ENCODE data around the gene RERE. TPM values are rescaled to one million over a fixed set of nuclear protein-coding genes. Genes with fewer than 3 reads are reported as not detected.

The RERE gene
- total RNA-seq, 4 donors from 2014 or later: 51.2 to 1,226 (median 253) TPM

GRCh38 chr1:8374356-8374755 lies 443.1 kb downstream of the RERE start:
- intact Hi-C loops (cut with DNase I; ENCODE audit: low total_unique reads): loop anchor here (10.0 kb wide), 1 partner anchor 50 kb away; no protein-coding TSS in a partner anchor
- peak overlapping the region in 1 of 2 donors; percentile 9 for H3K4me3 ChIP-seq
- TF ChIP-seq POLR2A (IDR thresholded peaks at IDR 0.05) (no peak), CTCF (IDR thresholded peaks at IDR 0.05) (no peak)
- peak in 1 of 2 donors; percentile 35 for DNase-seq
- H3K4me1 ChIP-seq: peaks cover 20 to 38% of the 10 kb centered on the region in 2 donors
- no peaks in the 10 kb centered on the region for H3K36me3 ChIP-seq
- peak overlapping the region; percentile 85 to 92 for H3K27ac ChIP-seq
- no peaks in the 10 kb centered on the region for H3K27me3 ChIP-seq
- H3K9me3 ChIP-seq: no peaks in the 10 kb centered on the region

GRCh38 chr1:8373581-8374241 lies 443.7 kb downstream of the RERE start:
- Histone ChIP-seq H3K4me1 (peaks cover 23 to 32% of the 10 kb centered on the region in 2 donors), H3K36me3 (no peaks in the 10 kb centered on the region), H3K4me3 (peak overlapping the region in 1 of 2 donors; percentile 9), H3K27ac (peak overlapping the region; percentile 85 to 92), H3K9me3 (no peaks in the 10 kb centered on the region), H3K27me3 (no peaks in the 10 kb centered on the region)
- intact Hi-C loops (cut with DNase I; ENCODE audit: low total_unique reads): loop anchor here (10.0 kb wide), 1 partner anchor 51 kb away; no protein-coding TSS in a partner anchor
- peak in 1 of 2 donors; percentile 54 for TF ChIP-seq POLR2A (IDR thresholded peaks at IDR 0.05)
- no peak for TF ChIP-seq CTCF (IDR thresholded peaks at IDR 0.05)
- DNase-seq: peak; percentile 74 to 86

- H3K9me3 ChIP-seq: no peaks in the 10 kb centered on the region
- H3K27ac ChIP-seq: peak overlapping the region; percentile 85 to 92
- intact Hi-C loops (cut with DNase I; ENCODE audit: low total_unique reads): loop anchor here (10.0 kb wide), 1 partner anchor 52 kb away; no protein-coding TSS in a partner anchor
- no peak overlapping the region for H3K4me3 ChIP-seq
- no peak for TF ChIP-seq POLR2A (IDR thresholded peaks at IDR 0.05)
- TF ChIP-seq CTCF (IDR thresholded peaks at IDR 0.05): no peak
- no peaks in the 10 kb centered on the region for H3K27me3 ChIP-seq
- peaks cover 19 to 26% of the 10 kb centered on the region in 2 donors for H3K4me1 ChIP-seq
- DNase-seq: no peak
- no peaks in the 10 kb centered on the region for H3K36me3 ChIP-seq
Observed at GRCh38 chr1:8373125-8373524, 444.3 kb downstream of the RERE start.

- H3K36me3 ChIP-seq: no peaks in the 10 kb centered on the region
- peak overlapping the region; percentile 85 to 92 for H3K27ac ChIP-seq
- no peaks in the 10 kb centered on the region for H3K9me3 ChIP-seq
- peak in 1 of 2 donors; percentile 21 for DNase-seq
- no peaks in the 10 kb centered on the region for H3K27me3 ChIP-seq
- peaks cover 14 to 25% of the 10 kb centered on the region in 2 donors for H3K4me1 ChIP-seq
- TF ChIP-seq CTCF (IDR thresholded peaks at IDR 0.05) (no peak), POLR2A (IDR thresholded peaks at IDR 0.05) (no peak)
- H3K4me3 ChIP-seq: no peak overlapping the region
- intact Hi-C loops (cut with DNase I; ENCODE audit: low total_unique reads): loop anchor here (10.0 kb wide), 1 partner anchor 53 kb away; no protein-coding TSS in a partner anchor
Observed at GRCh38 chr1:8371372-8371991, 446.0 kb downstream of the RERE start.

DNA sequence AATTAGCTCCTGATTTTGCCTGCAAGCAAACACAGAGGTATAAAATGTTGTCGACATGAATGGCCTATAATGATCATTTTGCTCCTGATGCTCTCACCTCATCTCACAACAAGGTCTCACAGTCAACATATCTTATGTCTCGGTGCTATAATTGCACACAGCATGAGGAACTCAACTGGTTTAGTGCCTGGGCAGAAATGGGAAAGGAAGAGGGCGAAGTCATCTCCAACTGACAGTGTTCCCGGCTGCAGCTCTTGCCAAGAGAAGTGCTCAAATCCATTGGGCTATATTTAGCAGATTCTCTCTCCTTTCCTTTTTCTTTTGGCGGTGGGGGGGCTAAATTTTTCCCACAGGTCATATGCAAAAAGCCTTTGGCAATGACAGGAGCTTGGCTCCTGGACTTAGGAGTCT lies 446.5 kb downstream of the RERE start:
- Histone ChIP-seq H3K36me3 (no peaks in the 10 kb centered on the region), H3K27ac (peak overlapping the region; percentile 85 to 92), H3K4me3 (no peak overlapping the region), H3K4me1 (peaks cover 14 to 25% of the 10 kb centered on the region in 2 donors), H3K27me3 (no peaks in the 10 kb centered on the region), H3K9me3 (no peaks in the 10 kb centered on the region)
- intact Hi-C loops (cut with DNase I; ENCODE audit: low total_unique reads): loop anchor here (10.0 kb wide), 1 partner anchor 54 kb away; no protein-coding TSS in a partner anchor
- TF ChIP-seq POLR2A (IDR thresholded peaks at IDR 0.05) (no peak), CTCF (IDR thresholded peaks at IDR 0.05) (no peak)
- DNase-seq: peak in 1 of 2 donors; percentile 59

All from uterus (tissue), 4 donors.